Panc1 (cell line): Measurements from ENCODE around the gene LGR4. TPM values are rescaled to one million over a fixed set of nuclear protein-coding genes. Genes with fewer than 3 reads are reported as not detected.

ENCODE experiments used
- microRNA-seq: library from miRNA; unstranded; fragments of <30 nt; microRNA quantifications from one replicate; pipeline ENCODE4 v1.1.0, GENCODE V29; 2020; ENCODE audit not compliant: unreplicated experiment
- total RNA-seq: library from RNA; stranded (reverse); gene quantifications from one replicate; pipeline ENCODE4 v1.2.1, GENCODE V29; 2021; ENCODE audit not compliant: unreplicated experiment

The LGR4 gene
- total RNA-seq, 1 experiment from 2014 or later = 61.8 TPM

Small RNA genes within 50 kb of the gene (microRNA-seq; reads per million reads assigned to microRNA genes)
- gene MIR8087 = not detected

Other genes with a start within 250 kb of the LGR4 start
- gene CCDC34, start 109.6 kb downstream of the LGR4 start, total RNA-seq = 28.3 TPM
- gene LIN7C, start 34.0 kb upstream of the LGR4 start, total RNA-seq = 44.2 TPM
- 0.36 TPM for gene BDNF, start 227.7 kb upstream of the LGR4 start, total RNA-seq